KOPT-K1 (cell line): ENCODE results near the gene SCG2.

Source experiments
- H3K27ac ChIP-seq: fragments of 200-600 bp; sonication (generic); 2 replicates; pipeline ENCODE4 v1.5.1; 2016; ENCODE audit warnings: antibody characterized with exemption, mild to moderate bottlenecking, low read depth, low read length; ENCODE audit not compliant: poor library complexity, severe bottlenecking
- H3K36me3 ChIP-seq: fragments of 200-600 bp; sonication (generic); 2 replicates; pipeline ENCODE4 v1.5.1; 2017; ENCODE audit warnings: antibody characterized with exemption, mild to moderate bottlenecking, low read length, moderate library complexity; ENCODE audit not compliant: insufficient read depth
- H3K9me3 ChIP-seq: fragments of 200-600 bp; sonication (generic); 2 replicates; pipeline ENCODE4 v1.5.1; 2017; ENCODE audit warnings: antibody characterized with exemption, low read length, mild to moderate bottlenecking; ENCODE audit not compliant: insufficient read depth, poor library complexity, severe bottlenecking

SCG2 gene

GRCh38 chr2:223621901-223622300 is 19.7 kb upstream of the SCG2 start:
- Histone ChIP-seq H3K9me3 (no peaks in the 10 kb centered on the region), H3K36me3 (no peaks in the 10 kb centered on the region), H3K27ac (no peak overlapping the region)

GRCh38 chr2:223619486-223620129 is 17.4 kb upstream of the SCG2 start:
- Histone ChIP-seq H3K9me3 (no peaks in the 10 kb centered on the region), H3K27ac (no peak overlapping the region), H3K36me3 (no peaks in the 10 kb centered on the region)

- Histone ChIP-seq H3K27ac (no peak overlapping the region), H3K9me3 (no peaks in the 10 kb centered on the region)
These were observed 16.2 kb upstream of the SCG2 start for GRCh38 chr2:223618172-223619035.

GRCh38 chr2:223614534-223614933 is 12.4 kb upstream of the SCG2 start:
- H3K27ac ChIP-seq = no peak overlapping the region
- H3K36me3 ChIP-seq = no peaks in the 10 kb centered on the region
- no peaks in the 10 kb centered on the region for H3K9me3 ChIP-seq

More at GRCh38 chr2:223618172-223619035, 16.2 kb upstream of the SCG2 start:
- no peaks in the 10 kb centered on the region for H3K36me3 ChIP-seq

- Histone ChIP-seq H3K9me3 (no peaks in the 10 kb centered on the region), H3K27ac (no peak overlapping the region), H3K36me3 (no peaks in the 10 kb centered on the region)
These were observed 11.1 kb upstream of the SCG2 start for GRCh38 chr2:223613017-223613950.

- Histone ChIP-seq H3K36me3 (no peaks in the 10 kb centered on the region), H3K9me3 (no peaks in the 10 kb centered on the region), H3K27ac (no peak overlapping the region)
These were observed 10.3 kb upstream of the SCG2 start for GRCh38 chr2:223612501-223612900.

GRCh38 chr2:223611061-223611460 is 8.9 kb upstream of the SCG2 start:
- no peaks in the 10 kb centered on the region for H3K36me3 ChIP-seq
- no peaks in the 10 kb centered on the region for H3K9me3 ChIP-seq
- H3K27ac ChIP-seq = no peak overlapping the region

GRCh38 chr2:223607476-223607875 is 5.3 kb upstream of the SCG2 start:
- H3K9me3 ChIP-seq = no peaks in the 10 kb centered on the region
- H3K27ac ChIP-seq = no peak overlapping the region
- H3K36me3 ChIP-seq = no peaks in the 10 kb centered on the region

- Histone ChIP-seq H3K9me3 (no peaks in the 10 kb centered on the region), H3K27ac (no peak overlapping the region), H3K36me3 (no peaks in the 10 kb centered on the region)
These were observed 4.8 kb upstream of the SCG2 start for GRCh38 chr2:223606946-223607345.

GRCh38 chr2:223604231-223604630 is 2.1 kb upstream of the SCG2 start:
- no peaks in the 10 kb centered on the region for H3K9me3 ChIP-seq
- H3K36me3 ChIP-seq = no peaks in the 10 kb centered on the region
- H3K27ac ChIP-seq = no peak overlapping the region

- H3K36me3 ChIP-seq = no peaks in the 10 kb centered on the region
- H3K9me3 ChIP-seq = no peaks in the 10 kb centered on the region
- H3K27ac ChIP-seq = no peak overlapping the region
These were observed 811 bp upstream of the SCG2 start for GRCh38 chr2:223602972-223603371.

GRCh38 chr2:223601018-223601417 is 1.1 kb downstream of the SCG2 start:
- no peak overlapping the region for H3K27ac ChIP-seq
- no peaks in the 10 kb centered on the region for H3K36me3 ChIP-seq
- no peaks in the 10 kb centered on the region for H3K9me3 ChIP-seq

- Histone ChIP-seq H3K27ac (no peak overlapping the region), H3K36me3 (no peaks in the 10 kb centered on the region), H3K9me3 (no peaks in the 10 kb centered on the region)
These were observed 2.4 kb downstream of the SCG2 start for GRCh38 chr2:223599640-223600380.

GRCh38 chr2:223598994-223599639 is 3.0 kb downstream of the SCG2 start:
- no peak overlapping the region for H3K27ac ChIP-seq
- no peaks in the 10 kb centered on the region for H3K36me3 ChIP-seq
- H3K9me3 ChIP-seq = no peaks in the 10 kb centered on the region
